ENCODE measurements around the gene S100A13. TPM values are rescaled to one million over a fixed set of nuclear protein-coding genes. Genes with fewer than 3 reads are reported as not detected.
"Not testable (repeated sequence)": the region's sequence is repeated elsewhere in the genome, so short reads cannot be mapped to it uniquely, and the experiment has no call there.

Gene S100A13
- polyA plus RNA-seq, result 1 to 10 TPM; 1.5 to 9.7 (median 3.7) TPM

GRCh38 chr1:153626904-153627714, at the start of gene S100A13:
Gene S100A13 (minus strand): TSS chr1:153627505. CDS start chr1:153626472, 1,033 bp downstream.
- peaks cover 6 to 19% of the 10 kb centered on the region in 2 donors for H3K4me1 Mint-ChIP-seq
- peak within 1 kb of the TSS in 1 of 6 donors; percentile 49 for H3K27ac Mint-ChIP-seq
- peak within 1 kb of the TSS in 3 of 5 donors; percentile 28 to 69 (median 42) for H3K4me3 Mint-ChIP-seq
- H3K9me3 Mint-ChIP-seq, result no peaks in the 10 kb centered on the region
- peaks cover 0 to 8% (median 0%) of the 10 kb centered on the region in 3 donors for H3K36me3 Mint-ChIP-seq
- peak in 1 of 3 donors; percentile 36 for DNase-seq
- peaks cover 0 to 9% (median 5%) of the 10 kb centered on the region in 3 donors for H3K27me3 Mint-ChIP-seq (ENCODE audit: low read depth in 3 of 3)

GRCh38 chr1:153673511-153673910, 46.2 kb upstream of the S100A13 start:
- peaks cover 0 to 6% (median 0%) of the 10 kb centered on the region in 3 donors for H3K36me3 Mint-ChIP-seq
- peaks cover 7 to 12% (median 11%) of the 10 kb centered on the region in 3 donors for H3K27me3 Mint-ChIP-seq (ENCODE audit: low read depth in 3 of 3)
- H3K4me1 Mint-ChIP-seq, result peaks cover 22 to 24% of the 10 kb centered on the region in 2 donors
- no peak for DNase-seq
- peak overlapping the region in 4 of 5 donors; percentile 52 to 84 (median 68) for H3K4me3 Mint-ChIP-seq
- H3K27ac Mint-ChIP-seq, result peak overlapping the region in 4 of 6 donors; percentile 70 to 78 (median 73)
- no peaks in the 10 kb centered on the region for H3K9me3 Mint-ChIP-seq

- H3K27me3 Mint-ChIP-seq (ENCODE audit: low read depth in 3 of 3), result not testable (repeated sequence)
- peak in 1 of 3 donors; percentile 65 for DNase-seq
- peak overlapping the region in 3 of 6 donors; percentile 39 to 90 (median 64) for H3K27ac Mint-ChIP-seq
Observed at GRCh38 chr1:153671628-153672353, 44.5 kb upstream of the S100A13 start.

GRCh38 chr1:153670859-153671627, 43.7 kb upstream of the S100A13 start, which contains the start of gene ILF2:
Gene ILF2 (minus strand): TSS chr1:153670993. CDS start chr1:153670922, 71 bp downstream.
- Mint-ChIP-seq H3K4me1 (peaks cover 17 to 23% of the 10 kb centered on the region in 2 donors), H3K9me3 (no peaks in the 10 kb centered on the region), H3K27me3 (ENCODE audit: low read depth in 3 of 3) (peaks cover 0 to 6% (median 0%) of the 10 kb centered on the region in 3 donors), H3K36me3 (peaks cover 11 to 19% (median 14%) of the 10 kb centered on the region in 3 donors), H3K27ac (peak within 1 kb of the TSS in 2 of 6 donors; percentile 39 to 90), H3K4me3 (no peak within 1 kb of the TSS)
- peak; percentile 97 to 98 (median 98) for DNase-seq

More at GRCh38 chr1:153671628-153672353, 44.5 kb upstream of the S100A13 start:
- not testable (repeated sequence) for H3K9me3 Mint-ChIP-seq, H3K4me3 Mint-ChIP-seq
- Mint-ChIP-seq H3K4me1 (peaks cover 17 to 23% of the 10 kb centered on the region in 2 donors), H3K36me3 (peaks cover 11 to 19% (median 14%) of the 10 kb centered on the region in 3 donors)

GRCh38 chr1:153670257-153670858, 43.1 kb upstream of the S100A13 start:
- no peak overlapping the region for H3K4me3 Mint-ChIP-seq
- H3K9me3 Mint-ChIP-seq, result no peaks in the 10 kb centered on the region
- H3K27ac Mint-ChIP-seq, result no peak overlapping the region
- peaks cover 0 to 6% (median 2%) of the 10 kb centered on the region in 3 donors for H3K27me3 Mint-ChIP-seq (ENCODE audit: low read depth in 3 of 3)
- peaks cover 17 to 23% of the 10 kb centered on the region in 2 donors for H3K4me1 Mint-ChIP-seq
- peaks cover 15 to 25% (median 16%) of the 10 kb centered on the region in 3 donors for H3K36me3 Mint-ChIP-seq
- DNase-seq, result no peak

- DNase-seq, result no peak
- Mint-ChIP-seq H3K9me3 (no peaks in the 10 kb centered on the region), H3K4me3 (no peak overlapping the region), H3K27me3 (ENCODE audit: low read depth in 3 of 3) (peaks cover 0 to 6% (median 2%) of the 10 kb centered on the region in 3 donors), H3K4me1 (peaks cover 17 to 23% of the 10 kb centered on the region in 2 donors), H3K27ac (peak overlapping the region in 3 of 6 donors; percentile 35 to 62 (median 61)), H3K36me3 (peaks cover 22 to 32% (median 24%) of the 10 kb centered on the region in 3 donors)
Observed at GRCh38 chr1:153669606-153670005, 42.3 kb upstream of the S100A13 start.

- H3K27me3 Mint-ChIP-seq (ENCODE audit: low read depth in 3 of 3); DNase-seq; H3K9me3 Mint-ChIP-seq: not testable (repeated sequence)
- Mint-ChIP-seq H3K27ac (peak overlapping the region in 1 of 6 donors; percentile 11), H3K36me3 (peaks cover 22 to 40% (median 30%) of the 10 kb centered on the region in 3 donors), H3K4me1 (peaks cover 17 to 23% of the 10 kb centered on the region in 2 donors), H3K4me3 (peak overlapping the region in 1 of 5 donors; percentile 56)
Observed at GRCh38 chr1:153668672-153669071, 41.4 kb upstream of the S100A13 start.

GRCh38 chr1:153667439-153667838, 40.1 kb upstream of the S100A13 start:
- Mint-ChIP-seq H3K9me3 (no peaks in the 10 kb centered on the region), H3K27ac (peak overlapping the region in 2 of 6 donors; percentile 5 to 45), H3K4me3 (peak overlapping the region in 1 of 5 donors; percentile 19), H3K27me3 (ENCODE audit: low read depth in 3 of 3) (peaks cover 0 to 6% (median 2%) of the 10 kb centered on the region in 3 donors), H3K4me1 (peaks cover 17 to 19% of the 10 kb centered on the region in 2 donors), H3K36me3 (peaks cover 23 to 43% (median 33%) of the 10 kb centered on the region in 3 donors)
- DNase-seq, result no peak

GRCh38 chr1:153663211-153663610, 35.9 kb upstream of the S100A13 start:
- H3K4me1 Mint-ChIP-seq, result peaks cover 16 to 35% of the 10 kb centered on the region in 2 donors
- no peak overlapping the region for H3K27ac Mint-ChIP-seq
- no peak for DNase-seq
- no peaks in the 10 kb centered on the region for H3K9me3 Mint-ChIP-seq
- H3K36me3 Mint-ChIP-seq, result peaks cover 27 to 47% (median 38%) of the 10 kb centered on the region in 3 donors
- H3K4me3 Mint-ChIP-seq, result no peak overlapping the region
- H3K27me3 Mint-ChIP-seq (ENCODE audit: low read depth in 3 of 3), result peaks cover 0 to 2% (median 1%) of the 10 kb centered on the region in 3 donors

GRCh38 chr1:153662269-153662668, 35.0 kb upstream of the S100A13 start:
- no peak for DNase-seq
- Mint-ChIP-seq H3K4me3 (no peak overlapping the region), H3K27ac (peak overlapping the region in 2 of 6 donors; percentile 48 to 55), H3K27me3 (ENCODE audit: low read depth in 3 of 3) (peaks cover 0 to 2% (median 0%) of the 10 kb centered on the region in 3 donors), H3K36me3 (peaks cover 19 to 37% (median 28%) of the 10 kb centered on the region in 3 donors), H3K4me1 (peaks cover 16 to 29% of the 10 kb centered on the region in 2 donors), H3K9me3 (no peaks in the 10 kb centered on the region)

GRCh38 chr1:153661111-153661708, 33.9 kb upstream of the S100A13 start:
- H3K9me3 Mint-ChIP-seq, result no peaks in the 10 kb centered on the region
- H3K27me3 Mint-ChIP-seq (ENCODE audit: low read depth in 3 of 3), result peaks cover 0 to 6% (median 0%) of the 10 kb centered on the region in 3 donors
- peaks cover 16 to 29% of the 10 kb centered on the region in 2 donors for H3K4me1 Mint-ChIP-seq
- peaks cover 19 to 35% (median 27%) of the 10 kb centered on the region in 3 donors for H3K36me3 Mint-ChIP-seq
- no peak for DNase-seq
- H3K4me3 Mint-ChIP-seq, result peak overlapping the region in 3 of 5 donors; percentile 30 to 53 (median 49)
- peak overlapping the region in 4 of 6 donors; percentile 15 to 49 (median 34) for H3K27ac Mint-ChIP-seq

GRCh38 chr1:153659656-153660055, 32.4 kb upstream of the S100A13 start:
- H3K27ac Mint-ChIP-seq, result peak overlapping the region in 5 of 6 donors; percentile 85 to 95 (median 91)
- no peaks in the 10 kb centered on the region for H3K9me3 Mint-ChIP-seq
- no peak for DNase-seq
- H3K36me3 Mint-ChIP-seq, result peaks cover 9 to 22% (median 17%) of the 10 kb centered on the region in 3 donors
- peaks cover 0 to 6% (median 0%) of the 10 kb centered on the region in 3 donors for H3K27me3 Mint-ChIP-seq (ENCODE audit: low read depth in 3 of 3)
- peaks cover 16 to 29% of the 10 kb centered on the region in 2 donors for H3K4me1 Mint-ChIP-seq
- peak overlapping the region; percentile 92 to 97 (median 95) for H3K4me3 Mint-ChIP-seq
